NCI-H345 treated with DMSO at 0.1 percent for 48 hours (cell line): Measurements from ENCODE around the gene OR1A1.
"Not testable (repeated sequence)": the region's sequence is repeated elsewhere in the genome, so short reads cannot be mapped to it uniquely, and the experiment has no call there.

Experiments
- DNase-seq: peaks from one replicate; lab custom pipeline; 2025; ENCODE audit not compliant: unreplicated experiment; lab: John Stamatoyannopoulos, UW

OR1A1 gene, protein sequence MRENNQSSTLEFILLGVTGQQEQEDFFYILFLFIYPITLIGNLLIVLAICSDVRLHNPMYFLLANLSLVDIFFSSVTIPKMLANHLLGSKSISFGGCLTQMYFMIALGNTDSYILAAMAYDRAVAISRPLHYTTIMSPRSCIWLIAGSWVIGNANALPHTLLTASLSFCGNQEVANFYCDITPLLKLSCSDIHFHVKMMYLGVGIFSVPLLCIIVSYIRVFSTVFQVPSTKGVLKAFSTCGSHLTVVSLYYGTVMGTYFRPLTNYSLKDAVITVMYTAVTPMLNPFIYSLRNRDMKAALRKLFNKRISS

DNA sequence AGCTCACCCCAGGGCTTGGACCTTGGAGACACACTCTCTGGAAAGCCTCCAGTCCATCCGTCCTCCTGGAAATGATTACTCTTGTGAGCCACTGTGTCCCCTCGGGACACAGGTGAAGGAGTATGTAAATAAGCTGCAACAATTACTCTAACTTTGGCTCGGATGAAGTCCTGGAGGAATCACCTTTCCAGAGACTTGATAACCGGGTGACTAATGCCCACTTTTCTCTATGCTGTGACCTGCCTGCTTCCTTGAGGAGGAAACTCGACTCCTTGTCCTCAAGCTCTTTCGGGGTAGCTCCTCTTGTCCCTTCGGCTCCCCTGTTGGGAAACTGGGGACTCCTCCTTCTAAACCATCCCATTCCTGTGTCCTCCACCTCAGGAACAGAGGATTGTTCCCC lies at the start of gene OR1A1:
TSS of gene OR1A1 (plus strand) at position 301 of the 400 bp plus-strand sequence. CDS start 7,954 bp downstream, outside the sequence.
- no peak for DNase-seq

DNA sequence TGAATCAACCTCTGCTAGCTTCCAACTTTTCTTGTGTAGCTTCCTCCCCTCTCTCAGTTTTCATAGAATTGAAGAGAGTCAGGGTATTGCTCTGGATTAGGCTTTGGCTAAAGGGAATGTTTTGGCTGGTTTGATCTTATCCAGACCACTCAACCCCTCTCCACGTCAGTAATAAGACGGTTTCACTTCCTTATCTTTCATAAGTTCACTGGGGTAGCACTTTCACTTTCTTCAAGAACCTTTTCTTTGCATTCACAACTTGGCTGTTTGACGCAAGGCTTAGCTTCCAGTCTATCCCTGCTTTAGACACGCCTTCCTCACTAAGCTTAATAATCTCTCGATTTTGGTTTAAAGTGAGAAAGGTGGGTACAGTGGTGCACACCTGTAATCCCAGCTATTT lies 39.9 kb upstream of the OR1A1 start:
- no peak for DNase-seq

DNA sequence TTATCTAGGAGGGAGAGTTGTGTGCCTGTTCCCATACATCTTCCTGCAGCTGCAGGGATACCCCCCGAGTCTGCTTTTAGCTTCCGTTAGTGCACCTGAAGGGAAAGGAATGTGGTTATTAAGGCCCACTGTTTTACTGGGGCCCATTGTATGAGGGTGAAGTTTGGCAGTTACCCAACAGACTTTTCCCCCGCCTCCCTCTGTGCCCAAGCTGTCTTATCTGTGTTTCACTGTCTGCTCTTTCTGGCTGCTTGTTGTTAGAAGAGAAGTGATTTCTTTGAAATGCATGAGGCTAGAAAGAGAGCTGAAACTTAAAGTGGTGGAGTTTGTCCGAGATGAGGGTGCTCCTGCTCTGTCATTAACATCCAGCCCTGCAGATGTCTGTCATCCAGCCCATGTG lies 17.5 kb upstream of the OR1A1 start:
- no peak for DNase-seq

DNA sequence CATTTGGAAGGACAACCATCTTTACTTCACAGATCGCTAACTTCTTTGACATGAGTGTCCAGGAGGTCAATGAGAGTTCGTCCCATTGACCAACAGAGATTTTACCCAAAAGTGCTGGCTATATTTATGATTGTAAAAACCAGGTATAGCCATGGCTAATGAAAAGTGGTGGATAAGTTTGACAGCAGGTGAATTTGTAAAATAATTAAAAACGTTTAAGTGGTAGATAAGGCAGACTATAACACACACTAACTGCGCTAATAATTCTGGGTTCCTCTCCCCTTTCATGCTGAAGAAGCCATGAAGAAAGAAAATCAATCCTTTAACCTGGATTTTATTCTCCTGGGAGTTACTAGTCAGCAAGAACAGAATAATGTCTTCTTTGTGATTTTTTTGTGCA lies 10.2 kb upstream of the OR1A1 start, which contains the start of gene OR1A2:
TSS of gene OR1A2 (plus strand) at position 301 of the 400 bp plus-strand sequence. CDS start at position 301, 0 bp downstream.
- DNase-seq, result no peak

DNA sequence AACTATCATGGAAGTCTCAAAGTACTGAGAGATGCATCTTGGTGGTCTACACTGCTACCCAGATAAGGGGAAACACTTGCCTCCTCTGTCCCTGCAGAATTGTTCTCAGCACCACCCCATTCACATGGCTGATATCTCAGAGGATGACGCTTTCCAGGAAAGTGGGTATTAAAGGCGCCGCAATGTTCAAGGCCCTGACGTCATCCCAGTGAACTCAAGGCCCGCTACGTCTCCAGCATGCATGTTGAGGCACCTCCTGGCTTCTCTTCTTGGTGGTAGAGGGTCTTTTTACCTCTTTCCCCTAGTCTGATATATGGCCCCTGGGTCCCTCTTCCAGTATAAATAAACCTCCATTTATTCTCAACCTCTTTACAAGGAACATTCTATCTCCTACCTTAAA lies 1.0 kb downstream of the OR1A1 start:
- DNase-seq, result no peak

DNA sequence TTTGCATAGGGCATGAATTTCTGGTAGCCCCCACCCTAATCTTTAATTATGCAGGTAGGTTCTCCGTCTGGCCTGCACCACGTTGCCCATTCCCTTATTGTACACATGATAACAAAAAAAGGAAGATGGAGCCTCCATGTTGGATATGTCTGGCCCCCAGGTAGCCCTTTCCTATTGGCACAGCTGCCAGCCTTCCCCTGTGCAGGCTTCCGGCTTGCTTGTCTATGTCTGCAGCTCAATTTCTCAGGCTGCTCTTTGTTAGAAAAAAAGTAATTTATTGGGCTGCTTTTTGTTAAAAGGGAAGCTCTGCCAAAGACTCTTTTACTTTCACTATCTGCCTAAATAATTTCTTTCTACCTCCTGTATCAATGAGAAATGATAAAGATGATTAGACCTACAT lies 5.5 kb downstream of the OR1A1 start:
- DNase-seq, result no peak

DNA sequence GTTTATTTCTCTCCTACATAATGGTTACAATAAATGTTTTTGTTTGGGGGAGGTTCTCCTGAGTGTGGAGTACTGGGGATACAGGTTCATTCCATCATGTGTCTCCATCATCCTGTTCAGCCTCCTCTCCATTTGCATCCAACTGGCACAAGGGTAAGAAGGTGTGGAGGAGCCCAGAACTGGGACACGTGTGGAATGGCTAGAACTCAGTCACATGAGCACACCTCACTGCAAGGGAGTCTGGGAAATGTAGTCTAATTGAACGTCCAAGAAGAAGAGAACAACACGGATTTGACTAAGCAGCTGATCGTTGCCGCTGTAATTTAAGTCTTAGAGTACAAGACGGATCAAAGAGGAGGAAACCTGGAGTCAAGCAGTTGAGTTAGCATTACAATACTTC lies 6.1 kb downstream of the OR1A1 start:
- no peak for DNase-seq

DNA sequence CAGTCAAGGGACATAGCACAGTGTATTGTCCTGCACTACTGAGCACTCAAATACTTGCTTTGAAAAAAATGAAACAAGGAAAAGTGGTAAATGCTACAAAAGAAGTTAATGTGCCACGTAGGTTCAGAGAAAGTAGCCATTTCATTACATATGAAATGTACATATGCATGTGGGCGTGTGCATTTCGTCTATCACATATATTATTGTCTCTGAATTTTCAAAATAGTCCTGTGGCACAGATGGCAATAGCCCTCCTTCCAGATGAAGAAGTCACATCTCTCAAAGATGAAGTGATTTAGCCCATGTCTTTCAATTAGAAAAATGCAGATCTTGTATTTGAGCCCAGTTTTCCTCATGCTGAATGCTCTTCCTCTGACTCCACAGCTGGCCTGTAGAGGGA lies 12.5 kb downstream of the OR1A1 start:
- DNase-seq, result not testable (repeated sequence)

DNA sequence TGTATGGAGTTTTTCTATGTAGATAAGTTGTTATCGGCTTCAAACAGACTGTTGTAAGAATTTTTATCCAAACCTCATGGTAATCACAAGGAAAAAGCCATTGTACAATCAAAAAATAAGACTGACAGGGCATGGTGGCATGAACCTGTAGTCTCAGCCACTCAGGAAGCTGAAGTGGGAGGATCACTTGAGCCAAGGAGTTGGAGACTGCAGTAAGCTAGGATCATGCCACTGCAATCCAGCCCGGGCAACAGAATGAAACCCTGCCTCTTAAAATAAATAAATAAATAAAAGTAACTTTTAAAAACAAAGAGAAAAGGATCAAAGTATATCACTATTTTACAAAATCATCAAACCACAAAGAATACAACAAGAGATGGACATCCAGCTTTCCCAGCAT lies 14.4 kb downstream of the OR1A1 start:
- DNase-seq, result no peak

DNA sequence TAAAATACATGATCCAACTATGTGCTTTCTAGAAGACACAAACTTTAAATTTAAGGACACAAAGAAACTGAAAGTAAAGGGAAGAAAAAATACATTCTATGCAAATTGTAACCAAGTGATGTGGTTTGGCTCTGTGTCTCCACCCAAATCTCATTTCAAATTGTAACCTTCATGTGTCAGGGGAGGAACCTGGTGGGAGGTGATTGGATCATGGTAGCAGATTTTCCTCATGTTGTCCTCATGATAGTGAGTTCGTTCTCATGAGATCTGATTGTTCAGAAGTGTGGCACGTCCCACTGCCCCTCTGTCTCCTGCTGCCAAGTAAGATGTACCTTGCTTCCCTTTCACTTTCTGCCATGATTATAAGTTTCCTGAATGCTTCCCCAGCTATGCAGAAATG lies 15.0 kb downstream of the OR1A1 start:
- DNase-seq, result no peak

DNA sequence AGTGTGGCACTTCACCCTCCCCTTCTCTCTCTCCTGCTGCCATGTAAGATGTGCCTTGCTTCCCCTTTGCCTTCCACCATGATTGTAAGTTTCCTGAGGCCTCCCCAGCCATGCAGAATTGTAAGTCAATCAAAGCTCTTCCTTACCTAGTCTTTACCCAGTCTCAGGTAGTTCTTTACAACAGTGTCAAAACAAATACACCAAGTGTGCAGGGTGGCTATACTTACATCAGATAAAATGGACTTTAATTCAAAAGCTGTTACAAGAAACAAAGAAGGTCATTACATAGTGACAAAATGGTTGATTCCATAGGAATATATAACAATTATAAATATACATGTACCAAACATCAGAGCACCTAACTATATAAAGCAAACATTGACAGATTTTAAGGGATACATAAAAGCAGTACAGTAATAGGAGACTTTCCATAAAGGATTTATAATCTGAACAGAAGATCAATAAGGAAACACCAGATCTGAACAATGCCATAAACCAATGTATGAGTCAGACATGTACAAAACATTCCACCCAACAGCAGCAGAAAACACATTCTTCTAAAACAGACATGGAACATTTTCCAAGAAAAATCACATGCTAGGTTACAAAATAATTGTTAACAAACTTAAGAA lies 17.4 kb downstream of the OR1A1 start:
- DNase-seq, result not testable (repeated sequence)

DNA sequence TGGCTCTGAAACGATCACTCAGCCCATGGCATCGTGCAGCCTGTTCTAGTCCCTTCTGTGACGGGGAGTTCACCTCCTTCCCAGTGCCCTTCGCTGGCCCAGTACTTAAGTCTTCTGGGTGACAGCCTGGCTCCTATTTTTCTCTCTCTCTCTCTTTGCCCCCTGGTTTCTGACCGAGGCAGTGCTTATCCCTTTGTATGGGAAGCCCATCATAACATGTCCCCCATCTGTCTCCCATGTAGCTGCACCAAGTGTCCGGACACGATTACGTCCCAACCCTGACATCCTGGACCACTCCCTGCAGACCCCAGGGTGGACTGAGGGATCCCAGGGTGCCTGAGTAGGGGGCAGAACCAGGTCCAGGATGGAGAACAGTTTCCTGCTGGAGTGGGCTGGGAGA lies 24.8 kb downstream of the OR1A1 start:
- not testable (repeated sequence) for DNase-seq

DNA sequence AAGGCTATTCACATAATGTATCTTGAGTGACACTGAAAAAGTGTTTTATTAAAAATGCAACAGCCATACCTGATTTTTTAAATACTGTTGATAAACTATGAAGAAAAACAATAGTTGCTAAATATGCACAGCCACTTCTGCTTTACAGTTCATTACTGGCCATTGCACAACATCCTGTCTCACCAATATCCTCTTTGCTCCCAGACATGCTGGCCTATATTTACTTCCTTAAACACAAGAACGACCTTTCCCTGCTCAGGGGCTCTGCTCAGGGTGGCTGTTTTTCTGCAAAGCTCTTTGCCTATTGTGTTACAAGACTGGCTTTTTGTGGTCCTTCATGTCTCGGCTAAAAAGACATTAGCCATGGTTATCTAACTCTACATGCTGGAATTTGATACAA lies 31.2 kb downstream of the OR1A1 start:
- not testable (repeated sequence) for DNase-seq

DNA sequence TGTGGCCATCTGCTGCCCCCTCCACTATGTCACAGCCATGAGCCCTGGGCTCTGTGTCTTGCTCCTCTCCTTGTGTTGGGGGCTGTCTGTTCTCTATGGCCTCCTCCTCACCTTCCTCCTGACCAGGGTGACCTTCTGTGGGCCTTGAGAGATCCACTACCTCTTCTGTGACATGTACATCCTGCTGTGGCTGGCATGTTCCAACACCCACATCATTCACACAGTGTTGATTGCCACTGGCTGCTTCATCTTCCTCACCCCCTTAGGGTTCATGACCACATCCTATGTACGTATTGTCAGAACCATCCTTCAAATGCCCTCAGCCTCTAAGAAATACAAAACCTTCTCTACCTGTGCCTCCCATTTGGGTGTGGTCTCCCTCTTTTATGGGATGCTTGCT lies 33.6 kb downstream of the OR1A1 start:
- DNase-seq, result not testable (repeated sequence)

DNA sequence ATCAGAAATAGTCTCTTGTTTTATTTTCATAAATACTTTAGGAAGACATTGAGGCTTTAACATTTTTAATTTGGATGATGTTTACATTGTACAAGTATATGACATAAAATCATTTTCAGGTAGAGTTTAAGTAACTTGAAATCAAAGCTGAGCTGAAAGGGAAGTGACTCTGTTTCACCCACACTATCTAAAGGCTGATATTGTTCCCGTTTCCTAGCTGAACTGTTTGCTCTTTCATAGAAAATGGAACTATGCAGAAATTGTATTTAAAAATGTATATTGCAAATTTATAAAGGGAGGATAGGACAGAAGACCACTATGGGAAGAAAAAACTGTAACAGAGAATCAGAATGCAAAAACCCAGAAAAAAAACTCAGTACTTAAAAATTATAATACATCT lies 37.4 kb downstream of the OR1A1 start:
- DNase-seq, result not testable (repeated sequence)

DNA sequence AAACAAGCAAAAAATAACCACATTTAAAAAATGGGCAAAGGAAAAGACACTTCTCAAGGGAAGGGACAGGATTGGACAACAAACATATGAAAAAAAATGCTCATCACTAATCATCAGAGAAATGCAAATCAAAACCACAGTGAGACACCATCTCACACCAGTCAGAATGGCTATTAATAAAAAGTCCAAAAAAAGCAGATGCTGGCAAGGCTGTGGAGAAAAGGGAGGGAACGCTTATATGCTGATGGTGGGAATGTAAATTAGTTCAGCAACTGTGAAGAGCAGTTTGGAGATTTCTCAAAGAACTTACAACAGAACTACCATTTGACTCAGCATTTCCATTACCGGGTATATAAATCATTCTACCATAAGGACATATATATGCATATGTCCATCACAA lies 41.5 kb downstream of the OR1A1 start:
- DNase-seq, result not testable (repeated sequence)

DNA sequence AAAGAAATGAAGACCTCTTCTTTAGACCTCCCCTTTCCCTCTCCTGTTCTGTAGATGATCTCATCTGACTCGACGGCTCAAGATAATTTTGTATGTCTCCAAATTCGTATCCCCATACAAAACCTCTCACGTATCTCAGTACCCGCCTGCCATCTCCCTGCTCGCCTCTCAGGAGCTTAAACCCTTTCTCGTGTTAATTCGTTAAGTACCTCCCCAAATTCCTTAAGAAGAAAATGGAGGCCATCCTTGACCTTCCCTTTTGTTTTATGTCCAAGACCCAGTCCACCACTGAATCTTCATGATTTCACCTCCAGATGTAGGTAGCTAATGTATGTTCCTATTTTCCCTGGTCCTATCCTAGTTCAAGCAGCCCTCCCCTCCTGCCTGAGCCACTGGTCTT lies 49.1 kb downstream of the OR1A1 start:
- DNase-seq, result no peak

DNA sequence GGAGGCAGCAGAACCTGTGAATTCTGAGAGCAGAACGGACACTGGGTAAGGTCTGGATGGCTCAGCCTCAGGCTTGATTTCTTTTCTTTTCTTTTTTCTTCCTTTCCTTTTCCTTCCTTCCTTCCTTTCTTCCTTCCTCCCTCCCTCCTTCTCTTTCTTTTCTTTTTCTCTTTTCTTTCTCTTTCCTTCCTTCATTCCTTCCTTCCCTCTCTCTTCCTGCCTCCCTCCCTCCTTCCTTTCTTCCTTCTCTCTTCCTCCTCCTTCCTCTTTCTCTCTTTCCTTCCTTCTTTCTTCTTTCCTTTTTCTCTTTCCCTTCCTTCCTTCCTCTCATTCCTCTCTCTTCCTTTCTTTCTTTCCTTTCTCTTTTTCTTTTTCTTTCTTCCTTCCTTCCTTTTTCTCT lies 52.7 kb downstream of the OR1A1 start:
- DNase-seq, result no peak

DNA sequence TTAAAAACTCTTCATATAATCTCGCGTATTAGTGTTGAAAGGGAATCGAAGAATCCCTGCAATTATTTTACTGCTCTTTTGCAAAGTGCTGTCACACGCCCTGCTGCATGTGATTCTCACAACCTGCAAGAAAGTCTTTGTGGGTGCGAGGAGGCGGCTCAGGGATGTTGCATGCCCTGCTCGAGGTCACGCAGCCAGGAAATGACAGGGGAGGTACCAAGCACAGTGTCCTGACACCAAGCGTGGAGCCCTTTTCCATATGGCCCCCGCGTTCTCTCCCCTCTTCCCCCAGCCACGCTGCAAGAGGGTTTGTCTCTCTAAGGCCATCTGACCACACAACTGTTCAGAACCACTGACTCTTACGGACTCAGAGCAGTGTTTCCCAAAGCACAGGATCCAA lies 53.1 kb downstream of the OR1A1 start:
- DNase-seq, result no peak
